Measurements from ENCODE around the gene HPSE2.

The HPSE2 gene

GRCh38 chr10:98924526-98924925 lies 311.1 kb downstream of the HPSE2 start:
- Histone ChIP-seq H3K27ac (no peak overlapping the region), H3K36me3 (replicated peaks) (no peaks in the 10 kb centered on the region), H3K4me3 (ENCODE audit: low read depth, low read length) (no peak overlapping the region), H3K27me3 (replicated peaks) (no peaks in the 10 kb centered on the region)
- no peak for DNase-seq
- TF ChIP-seq, protein P1, sequence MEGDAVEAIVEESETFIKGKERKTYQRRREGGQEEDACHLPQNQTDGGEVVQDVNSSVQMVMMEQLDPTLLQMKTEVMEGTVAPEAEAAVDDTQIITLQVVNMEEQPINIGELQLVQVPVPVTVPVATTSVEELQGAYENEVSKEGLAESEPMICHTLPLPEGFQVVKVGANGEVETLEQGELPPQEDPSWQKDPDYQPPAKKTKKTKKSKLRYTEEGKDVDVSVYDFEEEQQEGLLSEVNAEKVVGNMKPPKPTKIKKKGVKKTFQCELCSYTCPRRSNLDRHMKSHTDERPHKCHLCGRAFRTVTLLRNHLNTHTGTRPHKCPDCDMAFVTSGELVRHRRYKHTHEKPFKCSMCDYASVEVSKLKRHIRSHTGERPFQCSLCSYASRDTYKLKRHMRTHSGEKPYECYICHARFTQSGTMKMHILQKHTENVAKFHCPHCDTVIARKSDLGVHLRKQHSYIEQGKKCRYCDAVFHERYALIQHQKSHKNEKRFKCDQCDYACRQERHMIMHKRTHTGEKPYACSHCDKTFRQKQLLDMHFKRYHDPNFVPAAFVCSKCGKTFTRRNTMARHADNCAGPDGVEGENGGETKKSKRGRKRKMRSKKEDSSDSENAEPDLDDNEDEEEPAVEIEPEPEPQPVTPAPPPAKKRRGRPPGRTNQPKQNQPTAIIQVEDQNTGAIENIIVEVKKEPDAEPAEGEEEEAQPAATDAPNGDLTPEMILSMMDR (IDR thresholded peaks at IDR 0.05; ENCODE audit: low read depth, low read length, missing control alignments), result no peak
- in situ Hi-C loops (cut with HindIII; ENCODE audit: low pct_ligation_motif_present, low sequenced_read_pairs), result no loop called here

GRCh38 chr10:98921316-98921715 lies 314.3 kb downstream of the HPSE2 start:
- in situ Hi-C loops (cut with HindIII; ENCODE audit: low pct_ligation_motif_present, low sequenced_read_pairs), result no loop called here
- TF ChIP-seq, protein P1 (IDR thresholded peaks at IDR 0.05; ENCODE audit: low read depth, low read length, missing control alignments), result no peak
- DNase-seq, result no peak
- Histone ChIP-seq H3K27me3 (replicated peaks) (no peaks in the 10 kb centered on the region), H3K36me3 (replicated peaks) (no peaks in the 10 kb centered on the region), H3K27ac (no peak overlapping the region), H3K4me3 (ENCODE audit: low read depth, low read length) (no peak overlapping the region)

DNA sequence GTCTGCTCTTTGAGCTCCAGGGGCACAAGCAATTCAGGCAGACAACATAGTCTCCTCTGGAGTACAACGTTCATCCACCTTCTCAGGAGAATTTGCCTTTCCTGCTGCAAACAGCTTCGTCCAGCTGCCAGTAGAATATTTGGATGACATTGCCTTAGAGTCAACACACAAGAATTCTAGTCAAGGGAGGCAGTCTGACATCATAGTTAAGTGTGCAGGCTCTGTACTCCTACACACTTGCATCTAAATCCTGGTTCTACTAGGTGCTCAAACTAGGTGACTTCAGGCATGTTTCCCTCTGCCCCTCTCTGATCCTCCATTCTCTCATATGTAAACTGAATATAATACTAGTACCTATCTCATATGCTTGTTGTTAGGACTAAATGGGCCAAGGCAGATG lies 314.8 kb downstream of the HPSE2 start:
- TF ChIP-seq, protein P1 (IDR thresholded peaks at IDR 0.05; ENCODE audit: low read depth, low read length, missing control alignments), result no peak
- H3K4me3 ChIP-seq (ENCODE audit: low read depth, low read length), result no peak overlapping the region
- H3K27ac ChIP-seq, result no peak overlapping the region
- peak; percentile 0 for DNase-seq
- H3K36me3 ChIP-seq (replicated peaks), result no peaks in the 10 kb centered on the region
- in situ Hi-C loops (cut with HindIII; ENCODE audit: low pct_ligation_motif_present, low sequenced_read_pairs), result no loop called here
- no peaks in the 10 kb centered on the region for H3K27me3 ChIP-seq (replicated peaks)

- Histone ChIP-seq H3K27ac (no peak overlapping the region), H3K36me3 (replicated peaks) (no peaks in the 10 kb centered on the region), H3K27me3 (replicated peaks) (no peaks in the 10 kb centered on the region), H3K4me3 (ENCODE audit: low read depth, low read length) (no peak overlapping the region)
- no peak for DNase-seq
- in situ Hi-C loops (cut with HindIII; ENCODE audit: low pct_ligation_motif_present, low sequenced_read_pairs), result no loop called here
- TF ChIP-seq, protein P1 (IDR thresholded peaks at IDR 0.05; ENCODE audit: low read depth, low read length, missing control alignments), result no peak
These were observed 315.3 kb downstream of the HPSE2 start for GRCh38 chr10:98920360-98920759.

DNA sequence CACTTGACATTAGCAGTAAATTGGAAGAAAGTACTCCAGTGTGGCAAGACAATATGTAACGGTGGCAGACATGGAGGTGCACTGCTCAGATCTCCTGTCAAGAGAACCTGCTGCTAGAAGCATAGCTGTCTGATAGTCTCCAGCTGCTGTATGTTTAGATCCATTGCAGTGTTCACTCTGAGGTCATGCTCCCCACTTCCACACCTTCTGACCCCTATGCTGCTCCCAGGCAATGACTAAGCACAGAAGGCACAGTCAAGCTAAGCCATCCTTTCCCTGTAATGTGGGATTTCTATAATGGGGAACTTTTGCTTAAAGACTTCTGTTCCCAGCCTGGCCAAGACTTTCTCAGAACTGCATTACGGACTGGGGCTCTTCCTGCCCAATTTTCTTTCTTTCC lies 315.8 kb downstream of the HPSE2 start:
- H3K4me3 ChIP-seq (ENCODE audit: low read depth, low read length), result no peak overlapping the region
- H3K27me3 ChIP-seq (replicated peaks), result no peaks in the 10 kb centered on the region
- in situ Hi-C loops (cut with HindIII; ENCODE audit: low pct_ligation_motif_present, low sequenced_read_pairs), result no loop called here
- no peak overlapping the region for H3K27ac ChIP-seq
- no peaks in the 10 kb centered on the region for H3K36me3 ChIP-seq (replicated peaks)
- TF ChIP-seq, protein P1 (IDR thresholded peaks at IDR 0.05; ENCODE audit: low read depth, low read length, missing control alignments), result no peak
- no peak for DNase-seq

DNA sequence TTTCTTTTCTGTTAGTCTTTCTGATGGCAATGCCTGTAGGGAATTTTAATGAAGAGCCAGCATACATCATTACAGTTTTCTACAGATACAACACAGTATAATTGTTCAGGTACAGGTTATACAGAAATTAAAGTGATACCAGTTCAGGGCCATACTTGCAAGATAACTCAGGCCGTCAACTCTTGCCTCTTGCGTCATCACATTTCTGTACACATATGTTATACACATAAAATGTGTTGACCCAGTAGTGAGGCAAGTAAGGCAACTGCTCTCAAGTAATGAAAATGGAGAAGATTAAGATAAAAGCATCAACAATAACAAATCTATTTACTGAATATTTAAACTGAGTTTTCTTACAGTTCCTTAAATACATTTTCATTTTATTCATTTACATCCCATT lies 317.8 kb downstream of the HPSE2 start:
- Histone ChIP-seq H3K27me3 (replicated peaks) (no peaks in the 10 kb centered on the region), H3K27ac (no peak overlapping the region), H3K36me3 (replicated peaks) (no peaks in the 10 kb centered on the region), H3K4me3 (ENCODE audit: low read depth, low read length) (no peak overlapping the region)
- no peak for DNase-seq
- TF ChIP-seq, protein P1 (IDR thresholded peaks at IDR 0.05; ENCODE audit: low read depth, low read length, missing control alignments), result no peak
- in situ Hi-C loops (cut with HindIII; ENCODE audit: low pct_ligation_motif_present, low sequenced_read_pairs), result no loop called here
